SU-DHL-6 (cell line): Measurements from ENCODE around the gene TNFRSF25.

ENCODE experiments used
- H2AFZ ChIP-seq: fragments of 200-600 bp; sonication (generic); 2 replicates; pipeline ENCODE4 v1.6.1; 2014; ENCODE audit warnings: low read depth, mild to moderate bottlenecking, moderate library complexity, mixed read lengths, antibody characterized with exemption, low read length; ENCODE audit not compliant: severe bottlenecking
- H3F3A ChIP-seq: fragments of 200-600 bp; shearing (Covaris generic); 2 replicates; pipeline ENCODE4 v1.6.0; 2016; ENCODE audit warnings: antibody characterized with exemption, mild to moderate bottlenecking; ENCODE audit not compliant: insufficient read depth
- H3K27ac ChIP-seq: fragments of 200-600 bp; sonication (generic); 2 replicates; pipeline ENCODE4 v1.5.1; 2016; ENCODE audit warnings: low read depth, mild to moderate bottlenecking, low read length, moderate library complexity, mixed read lengths
- H3K27me3 ChIP-seq: fragments of 200-600 bp; sonication (generic), shearing (Covaris generic); 2 replicates; pipeline ENCODE4 v1.6.0; 2014; ENCODE audit warnings: mild to moderate bottlenecking, low read length
- H3K36me3 ChIP-seq: fragments of 200-600 bp; sonication (generic); 2 replicates; pipeline ENCODE4 v1.6.1; 2014; ENCODE audit warnings: mild to moderate bottlenecking, low read length, mixed read lengths
- H3K4me2 ChIP-seq: fragments of 300-600, 200-600 bp; shearing (Covaris generic), sonication (generic); 2 replicates; pipeline ENCODE4 v1.6.0; 2014; ENCODE audit warnings: low read length, low read depth, mild to moderate bottlenecking; ENCODE audit not compliant: poor library complexity, severe bottlenecking
- H3K4me3 ChIP-seq: fragments of 200-600 bp; sonication (generic); 2 replicates; pipeline ENCODE4 v1.5.1; 2014; ENCODE audit warnings: antibody characterized with exemption, low read length, mild to moderate bottlenecking, mixed read lengths; ENCODE audit not compliant: insufficient read depth, poor library complexity, severe bottlenecking
- H3K79me2 ChIP-seq: fragments of 200-600 bp; sonication (generic); 2 replicates; pipeline ENCODE4 v1.6.1; 2014; ENCODE audit warnings: mild to moderate bottlenecking, low read length, moderate library complexity; ENCODE audit not compliant: insufficient read depth
- H3K9ac ChIP-seq: fragments of 200-600 bp; sonication (generic); 2 replicates; pipeline ENCODE4 v1.7.0; 2014; ENCODE audit warnings: mild to moderate bottlenecking, low read length
- H3K9me2 ChIP-seq: fragments of 200-600 bp; sonication (generic); replicated peaks from 2 replicates; pipeline ENCODE4 v1.6.1; 2014; ENCODE audit warnings: low read length; ENCODE audit not compliant: insufficient read depth
- H3K9me3 ChIP-seq: fragments of 200-600 bp; sonication (generic); 2 replicates; pipeline ENCODE4 v1.6.1; 2014; ENCODE audit warnings: low read length, mixed read lengths; ENCODE audit not compliant: insufficient read depth
- H4K20me1 ChIP-seq: fragments of 200-600 bp; sonication (generic); 2 replicates; pipeline ENCODE4 v1.6.1; 2014; ENCODE audit warnings: low read depth, mild to moderate bottlenecking, antibody characterized with exemption, low read length, moderate library complexity, mixed read lengths
- CTCF ChIP-seq: fragments of 200-600 bp; sonication (generic); IDR thresholded peaks from one replicate; pipeline ENCODE4 v1.5.1; 2017; ENCODE audit warnings: antibody characterized with exemption, mild to moderate bottlenecking, low read length, moderate library complexity; ENCODE audit not compliant: insufficient read depth, poor library complexity, severe bottlenecking
- EZH2phosphoT487 ChIP-seq: fragments of 200-600 bp; sonication (generic), shearing (Covaris generic); conservative IDR thresholded peaks from 2 replicates; pipeline ENCODE4 v1.6.1; 2018; ENCODE audit warnings: mild to moderate bottlenecking, antibody characterized with exemption, low read length, moderate library complexity, mixed read lengths

Gene TNFRSF25

GRCh38 chr1:6485168-6486101, 19.5 kb upstream of the TNFRSF25 start:
- H3K9ac ChIP-seq = no peak overlapping the region

GRCh38 chr1:6484826-6485167, 18.8 kb upstream of the TNFRSF25 start:
- H3F3A ChIP-seq = no peaks in the 10 kb centered on the region
- no peak overlapping the region for H3K9ac ChIP-seq
- H3K27me3 ChIP-seq = no peaks in the 10 kb centered on the region
- no peaks in the 10 kb centered on the region for H3K79me2 ChIP-seq
- no peak overlapping the region for H3K4me3 ChIP-seq
- H3K36me3 ChIP-seq = no peaks in the 10 kb centered on the region
- no peaks in the 10 kb centered on the region for H3K9me2 ChIP-seq
- H3K9me3 ChIP-seq = no peaks in the 10 kb centered on the region
- TF ChIP-seq EZH2phosphoT487 = no peak
- no peak for TF ChIP-seq CTCF
- no peaks in the 10 kb centered on the region for H4K20me1 ChIP-seq
- H2AFZ ChIP-seq = no peak overlapping the region
- no peak overlapping the region for H3K4me2 ChIP-seq
- no peak overlapping the region for H3K27ac ChIP-seq

More at GRCh38 chr1:6485168-6486101, 19.5 kb upstream of the TNFRSF25 start:
- Histone ChIP-seq H3K9me2 (no peaks in the 10 kb centered on the region), H3K79me2 (no peaks in the 10 kb centered on the region), H4K20me1 (no peaks in the 10 kb centered on the region), H3K36me3 (no peaks in the 10 kb centered on the region), H3F3A (no peaks in the 10 kb centered on the region), H3K4me2 (no peak overlapping the region), H3K27ac (no peak overlapping the region), H2AFZ (no peak overlapping the region), H3K27me3 (no peaks in the 10 kb centered on the region), H3K4me3 (no peak overlapping the region), H3K9me3 (no peaks in the 10 kb centered on the region)
- TF ChIP-seq EZH2phosphoT487 (no peak), CTCF (no peak)

- Histone ChIP-seq H4K20me1 (no peaks in the 10 kb centered on the region), H3K9me2 (no peaks in the 10 kb centered on the region), H3F3A (no peaks in the 10 kb centered on the region), H3K36me3 (no peaks in the 10 kb centered on the region), H3K9me3 (no peaks in the 10 kb centered on the region), H2AFZ (no peak overlapping the region), H3K4me2 (no peak overlapping the region), H3K27me3 (no peaks in the 10 kb centered on the region), H3K27ac (no peak overlapping the region), H3K79me2 (no peaks in the 10 kb centered on the region), H3K4me3 (no peak overlapping the region), H3K9ac (no peak overlapping the region)
- TF ChIP-seq EZH2phosphoT487 (no peak), CTCF (no peak)
Measured at GRCh38 chr1:6483761-6484117, 17.8 kb upstream of the TNFRSF25 start.
